Left ventricle myocardium superior (tissue), 1 donor: ENCODE data around the gene PDK2. TPM values are rescaled to one million over a fixed set of nuclear protein-coding genes. Genes with fewer than 3 reads are reported as not detected.

Source experiments
- ATAC-seq: fragments of 200-7000 bp; cut with Tn5 transposase; one replicate; pipeline ENCODE4 v1.9.1; 2020; ENCODE audit warnings: mild to moderate bottlenecking, moderate library complexity
- DNase-seq: peaks from one replicate; pipeline ENCODE4 v3.0.0-alpha.2; 2020
- intact Hi-C: fragments of 100-400 bp; cut with micrococcal nuclease; formaldehyde crosslinking; loops from one replicate; pipeline ENCODE4 v1.11.0; 2022
- long read RNA-seq: library from polyadenylated mRNA; unstranded; transcript quantifications from one replicate; pipeline ENCODE4 v2.0.0, GENCODE V29; 2021
- total RNA-seq: library from RNA; stranded (reverse); fragmentation: NEBNext Ultra II Directional; extraction: Animal tissue kit (Norgen Biotek cat#: 25700); gene quantifications from one replicate; pipeline ENCODE4 v1.2.1, GENCODE V29; 2021
- donor health status: DM: no; HTN: yes; CAD: no; lungs with severe emphysema.

Gene PDK2
- 277 TPM for total RNA-seq
- long read RNA-seq, transcript PDK2-203 (11 exons, 3,440 nt): major isoform, 328 of 516 reads
- long read RNA-seq, transcript PDK2-206 (4 exons, 865 nt): minor isoform, 27 of 516 reads
- long read RNA-seq, partial matches to known transcripts: 35 of 516 reads
- long read RNA-seq, other reads (novel, unspliced or antisense): 118 of 516 reads

DNA sequence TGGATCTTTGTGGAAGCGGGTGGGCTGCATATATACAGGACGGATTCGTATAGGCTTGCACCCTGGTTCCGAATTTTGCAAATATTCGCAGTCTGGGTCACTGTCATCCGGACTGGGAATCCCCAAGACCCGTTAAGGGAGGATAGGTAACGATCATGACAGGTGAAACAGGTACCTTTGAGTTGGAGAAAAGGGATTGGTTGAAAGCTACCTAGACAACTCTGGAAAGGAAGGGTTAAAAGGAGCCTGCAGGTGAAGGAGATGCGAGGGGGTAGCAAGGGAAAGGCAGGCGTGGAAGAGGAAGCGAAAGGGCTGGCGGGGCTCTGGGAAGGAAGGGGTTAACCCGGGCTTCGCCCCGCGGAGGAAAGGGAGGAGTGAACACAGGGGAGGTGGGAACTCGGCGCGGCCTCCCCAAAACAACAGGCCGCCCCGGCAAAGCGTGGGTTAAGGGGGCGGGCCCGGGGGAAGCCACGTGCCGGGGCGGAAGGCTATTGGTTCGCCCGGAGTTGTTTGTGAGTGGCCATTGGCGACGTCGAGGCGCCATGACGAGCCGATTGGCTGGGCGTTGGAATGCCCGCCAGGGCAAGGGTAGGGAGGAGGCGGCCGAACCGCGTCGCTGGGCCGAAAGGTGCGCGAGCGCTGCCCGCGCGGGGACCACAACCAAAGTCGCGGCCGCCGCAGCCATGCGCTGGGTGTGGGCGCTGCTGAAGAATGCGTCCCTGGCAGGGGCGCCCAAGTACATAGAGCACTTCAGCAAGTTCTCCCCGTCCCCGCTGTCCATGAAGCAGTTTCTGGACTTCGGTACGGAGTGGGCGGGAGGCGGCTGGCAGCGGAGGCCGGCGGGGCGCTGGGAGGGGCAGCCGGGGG lies at the start of gene PDK2:
TSS of gene PDK2 (plus strand) at position 599 of the 867 bp plus-strand sequence. CDS start at position 684, 85 bp downstream.
- intact Hi-C loops: no loop called here
- DNase-seq (peak; percentile 98), ATAC-seq (peak; percentile 92)

DNA sequence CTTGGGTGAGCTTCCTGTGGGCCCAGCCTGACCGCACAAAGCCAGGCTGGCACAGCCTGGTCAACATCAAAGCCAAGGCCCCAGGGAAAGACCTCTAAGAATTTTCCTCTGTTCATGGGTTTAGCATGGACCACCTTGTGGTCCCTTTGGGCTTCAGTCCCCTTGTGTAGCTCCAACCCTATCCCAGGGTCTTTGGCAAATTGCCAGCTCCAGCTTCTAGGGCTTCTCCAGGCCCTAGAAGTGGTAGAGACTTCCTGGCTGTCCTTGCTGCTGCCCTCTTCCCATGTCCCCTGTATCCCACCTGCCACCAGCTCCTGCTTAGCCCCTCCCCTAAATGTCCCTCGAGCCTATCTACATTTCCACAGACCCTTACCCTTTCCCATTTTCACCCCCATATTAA lies 49.0 kb upstream of the PDK2 start:
- DNase-seq (no peak), ATAC-seq (no peak)
- intact Hi-C loops: no loop called here

DNA sequence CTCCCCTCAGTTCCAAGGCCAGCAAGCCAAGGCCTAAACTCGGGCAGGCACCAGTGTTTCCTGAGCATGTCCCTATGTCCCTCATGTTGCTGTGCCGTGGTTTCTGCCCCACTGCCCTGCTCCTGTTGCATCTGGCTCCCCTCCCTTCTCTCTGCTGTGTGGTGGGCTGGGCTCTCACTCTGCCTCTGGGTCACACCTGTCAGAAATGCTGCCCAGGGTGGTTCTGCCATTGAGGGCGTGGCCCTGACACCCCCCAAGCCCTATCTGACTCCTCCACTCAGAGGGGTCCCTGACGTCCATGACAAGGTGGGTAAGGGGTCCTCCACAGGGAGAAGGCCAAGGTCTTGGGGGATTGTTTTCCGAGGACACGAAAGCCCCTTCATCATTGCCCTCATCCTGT lies 48.5 kb upstream of the PDK2 start:
- DNase-seq: no peak
- intact Hi-C loops: no loop called here
- no peak for ATAC-seq

DNA sequence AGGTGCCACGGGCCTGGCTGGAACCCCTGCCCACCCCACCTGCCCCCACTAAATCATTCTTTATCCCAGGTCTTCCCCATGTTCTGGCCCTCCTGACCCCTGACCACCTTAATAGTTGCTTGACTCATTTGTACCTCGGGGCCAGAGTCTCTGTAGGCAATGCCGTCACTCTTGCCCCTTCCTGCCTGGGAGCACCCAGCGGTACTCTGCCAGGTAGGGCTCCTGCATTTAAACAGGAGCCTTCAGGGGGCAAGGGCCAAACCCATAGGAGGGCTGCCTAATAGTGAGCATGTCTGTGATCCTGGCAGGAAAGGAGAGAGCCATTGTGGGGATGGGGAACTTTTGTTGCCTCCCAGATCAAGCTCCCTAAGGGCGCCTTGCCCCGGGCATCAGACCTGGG lies 48.1 kb upstream of the PDK2 start:
- DNase-seq (no peak), ATAC-seq (no peak)
- intact Hi-C loops: no loop called here

DNA sequence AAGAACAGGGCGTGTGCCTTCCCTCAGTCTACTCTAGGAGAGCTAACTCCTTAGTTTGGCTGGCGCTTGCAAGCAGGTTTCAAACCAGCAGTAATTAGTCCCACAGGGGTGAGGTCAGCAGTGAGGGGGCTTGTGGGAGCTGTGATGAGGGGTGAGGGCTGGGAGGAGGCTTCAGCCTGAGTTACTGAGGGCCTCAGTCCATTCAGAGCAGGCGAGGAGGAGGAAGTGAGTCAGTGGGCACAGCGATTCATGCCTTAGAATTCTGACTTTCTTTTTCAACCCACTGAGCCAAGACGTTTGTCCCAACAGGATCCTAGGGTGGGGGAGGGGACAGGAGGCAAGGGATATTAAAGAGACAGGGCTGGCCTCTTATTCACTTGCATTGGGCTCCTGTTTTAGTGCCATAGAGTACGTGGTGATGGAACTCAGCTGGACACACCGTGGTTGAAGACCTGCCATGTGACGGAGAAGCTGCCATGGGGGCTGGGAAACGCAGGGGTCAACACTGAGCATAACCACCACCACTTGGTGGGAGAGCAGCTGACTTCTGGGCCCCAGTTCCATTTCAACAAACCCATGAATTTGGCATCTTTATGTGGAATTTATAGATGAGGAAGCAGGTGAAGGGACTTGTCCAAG lies 47.5 kb upstream of the PDK2 start:
- no peak for DNase-seq
- no peak for ATAC-seq
- intact Hi-C loops: no loop called here

DNA sequence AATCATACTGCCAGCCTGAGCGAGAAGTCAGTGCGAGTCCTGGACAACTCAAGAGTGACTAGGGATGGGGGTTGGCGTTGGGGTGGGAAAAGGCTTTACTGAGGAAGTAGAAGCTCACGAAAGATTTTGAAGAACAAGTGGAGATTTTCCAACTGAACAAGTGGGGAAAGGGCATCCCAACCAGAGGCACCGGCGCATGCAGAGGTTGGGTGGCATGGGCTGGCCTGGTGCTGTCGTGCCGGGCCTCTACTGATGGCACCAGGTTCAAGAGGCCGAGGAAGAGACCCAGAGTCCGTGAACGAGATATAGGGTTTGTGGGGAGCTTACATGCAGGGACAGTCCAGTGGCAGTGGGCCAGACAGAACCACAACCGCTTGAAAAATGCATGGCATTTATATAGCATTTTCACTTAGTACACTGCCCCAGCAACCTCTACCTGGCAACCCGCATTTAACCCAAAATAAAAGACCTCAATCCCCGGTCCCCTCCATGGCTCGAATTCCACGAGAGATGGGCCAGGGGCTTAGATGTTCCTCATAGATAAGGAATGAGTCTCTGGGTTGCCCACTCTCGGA lies 46.9 kb upstream of the PDK2 start:
- DNase-seq (no peak), ATAC-seq (no peak)
- intact Hi-C loops: no loop called here

DNA sequence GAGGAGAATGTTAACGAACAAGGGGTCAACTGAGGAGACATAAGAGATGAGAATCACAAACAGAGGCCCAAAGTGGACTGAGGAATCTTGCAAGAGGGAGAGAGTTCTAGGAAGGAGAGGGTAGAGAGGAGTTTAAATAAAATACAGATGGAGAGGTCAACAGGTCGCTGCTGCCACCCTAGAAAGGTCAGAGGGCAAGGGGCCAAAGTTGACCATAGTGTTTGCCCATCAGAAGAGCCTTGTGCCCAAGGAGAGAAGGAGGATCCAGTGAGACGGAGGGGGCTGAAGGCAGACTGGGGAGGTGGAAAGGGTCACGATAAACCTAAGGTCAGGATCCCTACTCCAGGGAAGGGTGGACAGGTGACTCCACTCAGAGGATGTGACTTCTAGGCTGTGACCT lies 46.2 kb upstream of the PDK2 start:
- intact Hi-C loops: no loop called here
- ATAC-seq (no peak), DNase-seq (no peak)

DNA sequence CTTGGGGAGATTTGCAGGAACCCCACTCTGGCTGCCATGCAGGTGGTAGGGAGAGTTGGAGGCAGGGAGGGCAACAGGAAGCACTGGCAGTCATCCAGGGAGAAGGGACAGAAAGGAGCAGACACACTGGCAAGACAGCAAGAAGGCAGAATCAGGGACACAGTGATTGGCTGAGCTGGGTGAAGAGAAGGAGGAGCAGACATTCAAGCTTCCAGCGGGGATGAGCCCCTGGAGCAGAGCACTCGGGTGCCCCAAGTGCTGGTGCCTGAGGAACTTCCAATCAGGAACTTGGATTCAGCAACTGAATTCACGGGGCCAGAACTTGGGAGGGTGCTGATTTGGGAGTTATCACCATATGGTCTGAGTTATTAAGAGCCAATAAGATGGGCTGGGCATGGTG lies 45.5 kb upstream of the PDK2 start:
- intact Hi-C loops: no loop called here
- DNase-seq (no peak), ATAC-seq (no peak)

DNA sequence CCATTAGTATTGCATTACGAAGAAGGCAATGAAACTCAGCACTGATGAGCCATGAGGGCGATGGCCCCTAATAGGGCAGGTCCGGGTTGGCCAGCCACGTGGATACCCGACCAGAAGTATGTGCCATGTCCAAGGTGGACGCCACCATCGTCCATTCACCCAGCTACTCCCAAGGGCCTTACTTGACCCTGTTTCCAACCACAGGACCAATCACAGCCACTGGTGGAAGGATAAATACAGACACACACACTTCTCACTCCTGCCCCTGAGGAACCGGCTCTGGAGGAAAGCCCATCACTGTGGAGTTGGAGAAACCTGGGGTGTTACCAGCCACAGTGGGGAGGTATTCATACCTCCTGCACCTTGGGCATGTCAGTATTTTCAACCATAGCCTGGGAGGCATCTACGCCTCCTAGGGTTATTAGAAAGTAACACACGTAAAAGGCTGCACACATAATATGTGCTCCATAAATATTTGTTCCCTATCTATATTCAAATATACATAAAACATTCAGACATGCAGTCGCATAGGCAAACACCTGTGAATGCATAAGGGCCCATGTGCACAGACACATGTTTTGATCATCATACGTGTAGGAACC lies 44.6 kb upstream of the PDK2 start:
- intact Hi-C loops: no loop called here
- ATAC-seq (no peak), DNase-seq (no peak)

DNA sequence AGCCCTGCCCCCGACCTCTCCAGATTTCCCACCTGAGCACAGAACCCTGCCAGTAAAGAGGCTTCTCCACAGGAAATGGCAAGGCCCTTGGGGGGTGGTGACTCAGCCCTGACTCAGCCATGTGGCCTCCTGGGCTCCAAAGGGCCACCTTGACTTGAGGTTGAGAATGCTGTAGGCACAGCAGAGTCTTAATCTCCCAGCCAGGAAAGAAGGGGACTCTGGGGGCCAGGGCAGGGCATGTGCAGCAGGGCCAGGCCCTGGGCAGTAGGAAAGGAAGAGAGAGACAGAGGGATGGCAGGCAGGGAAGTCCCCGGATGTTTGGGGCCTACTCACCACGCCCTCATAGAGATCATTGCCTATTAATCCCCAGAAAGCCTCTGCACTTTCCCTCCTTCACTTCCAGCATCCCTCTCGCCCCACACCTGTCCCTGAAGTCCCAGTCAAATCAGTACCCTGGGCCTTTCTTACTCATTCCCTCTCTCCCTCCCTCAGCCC lies 44.0 kb upstream of the PDK2 start:
- ATAC-seq (no peak), DNase-seq (no peak)
- intact Hi-C loops: no loop called here

DNA sequence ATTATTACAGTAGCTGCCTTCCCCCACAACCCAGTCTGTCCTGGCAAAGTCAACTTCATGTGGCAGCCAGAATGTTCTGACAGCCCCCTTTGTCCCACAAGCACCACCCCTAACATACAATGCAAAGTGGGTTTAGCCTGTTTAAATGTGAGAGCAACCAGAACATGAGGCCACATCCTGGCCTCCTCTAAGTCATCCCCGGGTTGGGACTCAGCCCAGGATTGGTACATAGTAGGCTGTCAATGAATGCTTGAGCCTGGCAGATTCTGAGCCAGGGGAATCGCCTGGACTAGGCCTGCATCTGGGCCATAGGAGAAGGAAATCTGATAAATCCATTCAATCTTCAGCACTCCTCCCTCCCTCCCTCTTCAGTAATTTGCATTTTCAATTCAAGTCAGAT lies 43.5 kb upstream of the PDK2 start:
- intact Hi-C loops: no loop called here
- no peak for ATAC-seq

DNA sequence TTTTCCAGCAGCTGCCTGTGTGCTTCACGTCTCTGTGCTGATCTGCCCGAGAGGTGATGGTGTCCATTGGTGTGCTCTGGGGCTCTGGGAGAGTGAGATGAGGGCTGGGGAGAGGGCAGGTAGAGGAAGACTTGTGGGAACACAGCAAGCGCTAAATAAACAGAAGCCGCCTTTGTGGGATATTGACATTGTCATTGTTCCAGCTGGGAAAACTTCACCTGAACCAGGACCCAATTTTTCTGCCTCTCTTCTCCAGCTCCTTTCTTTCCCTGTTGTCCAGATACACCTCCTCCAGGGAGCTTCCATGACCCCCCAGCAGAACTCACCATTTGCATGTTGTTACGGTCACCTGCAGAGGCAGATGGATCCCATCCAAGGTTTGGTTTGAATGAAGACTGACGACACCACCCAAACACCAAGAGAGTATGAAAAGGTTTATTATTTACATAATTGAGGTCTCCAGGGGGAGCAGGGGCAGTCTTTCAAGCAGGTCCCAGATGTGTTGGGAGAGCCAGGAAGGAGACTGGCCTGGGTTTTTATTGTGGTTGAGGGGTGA lies 42.8 kb upstream of the PDK2 start:
- ATAC-seq (no peak), DNase-seq (no peak)
- intact Hi-C loops: no loop called here

More for the DNA sequence above, 43.5 kb upstream of the PDK2 start:
- DNase-seq: no peak

DNA sequence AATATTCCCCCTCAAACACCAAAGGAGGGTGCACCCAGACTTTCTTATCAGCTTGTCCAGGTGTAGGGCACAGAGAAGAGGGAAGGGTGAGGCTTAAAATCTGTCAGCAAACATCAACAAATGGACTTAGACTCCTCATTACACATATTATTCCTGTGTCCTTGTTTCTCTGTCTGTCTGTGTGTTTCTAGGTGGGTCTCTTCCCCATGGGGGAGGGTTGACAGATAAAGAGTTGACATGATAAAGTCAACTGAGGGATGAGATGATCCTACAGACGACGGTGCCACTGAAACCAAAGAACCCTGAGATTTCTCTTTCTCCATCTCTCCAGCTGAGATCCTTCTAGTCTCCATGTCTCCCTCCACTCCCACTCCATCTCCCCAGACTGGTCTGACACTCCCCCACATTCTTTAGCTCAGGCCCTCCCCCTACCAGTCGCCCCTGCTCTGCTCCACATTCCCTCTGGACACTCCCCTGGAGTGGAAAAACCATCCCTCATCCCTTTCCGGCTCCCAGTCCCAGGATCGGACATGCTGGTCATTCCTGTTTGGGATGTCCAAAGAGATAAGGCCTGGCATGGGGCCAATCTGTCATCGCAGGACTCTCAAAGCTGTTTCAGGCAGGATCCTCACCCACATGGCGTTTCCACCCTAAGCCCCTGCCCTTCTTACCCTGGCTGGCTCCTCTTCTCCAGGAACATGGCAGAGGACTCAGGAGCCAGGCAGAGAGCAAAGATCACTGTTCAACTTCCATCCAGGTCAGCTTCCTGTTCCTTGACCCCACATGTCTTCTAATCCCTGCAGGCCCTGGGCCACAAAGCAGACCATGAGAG lies 42.1 kb upstream of the PDK2 start:
- peak; percentile 1 for ATAC-seq
- intact Hi-C loops: no loop called here
- DNase-seq: peak; percentile 56

DNA sequence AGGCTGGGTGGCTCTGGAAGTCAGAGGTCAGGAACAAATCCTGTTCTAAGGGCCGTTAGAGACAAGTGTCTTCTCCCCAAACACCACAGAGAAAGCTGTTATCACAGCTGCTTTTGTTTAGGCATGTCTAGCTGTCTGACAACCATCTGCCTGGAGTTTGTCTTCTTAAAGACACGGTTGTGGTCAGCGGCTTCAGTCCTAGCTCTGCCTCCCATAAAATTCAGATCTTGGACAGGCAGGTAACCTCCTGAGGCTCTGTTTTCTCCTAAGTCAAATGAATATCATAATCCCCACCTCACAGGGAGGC lies 41.5 kb upstream of the PDK2 start:
- ATAC-seq (no peak), DNase-seq (no peak)
- intact Hi-C loops: no loop called here

DNA sequence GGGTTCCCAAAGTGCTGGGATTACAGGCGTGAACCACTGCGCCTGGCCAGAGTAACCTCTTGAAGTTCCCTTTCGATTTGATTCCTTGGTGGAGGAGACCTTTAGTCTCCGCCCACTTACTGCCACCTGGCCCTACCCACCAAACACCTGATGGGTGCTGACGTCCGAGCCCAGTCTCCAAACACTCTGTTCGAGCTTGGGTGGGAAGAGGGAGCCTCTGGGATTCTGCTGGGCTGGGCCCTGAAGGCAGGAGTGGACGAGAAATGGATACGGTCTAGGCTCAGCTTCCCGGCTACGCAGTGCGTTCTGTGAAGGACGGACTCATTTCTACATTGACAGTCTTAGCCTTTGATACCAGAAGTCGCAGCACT lies 40.1 kb upstream of the PDK2 start:
- peak; percentile 29 for ATAC-seq
- intact Hi-C loops: no loop called here
- no peak for DNase-seq

DNA sequence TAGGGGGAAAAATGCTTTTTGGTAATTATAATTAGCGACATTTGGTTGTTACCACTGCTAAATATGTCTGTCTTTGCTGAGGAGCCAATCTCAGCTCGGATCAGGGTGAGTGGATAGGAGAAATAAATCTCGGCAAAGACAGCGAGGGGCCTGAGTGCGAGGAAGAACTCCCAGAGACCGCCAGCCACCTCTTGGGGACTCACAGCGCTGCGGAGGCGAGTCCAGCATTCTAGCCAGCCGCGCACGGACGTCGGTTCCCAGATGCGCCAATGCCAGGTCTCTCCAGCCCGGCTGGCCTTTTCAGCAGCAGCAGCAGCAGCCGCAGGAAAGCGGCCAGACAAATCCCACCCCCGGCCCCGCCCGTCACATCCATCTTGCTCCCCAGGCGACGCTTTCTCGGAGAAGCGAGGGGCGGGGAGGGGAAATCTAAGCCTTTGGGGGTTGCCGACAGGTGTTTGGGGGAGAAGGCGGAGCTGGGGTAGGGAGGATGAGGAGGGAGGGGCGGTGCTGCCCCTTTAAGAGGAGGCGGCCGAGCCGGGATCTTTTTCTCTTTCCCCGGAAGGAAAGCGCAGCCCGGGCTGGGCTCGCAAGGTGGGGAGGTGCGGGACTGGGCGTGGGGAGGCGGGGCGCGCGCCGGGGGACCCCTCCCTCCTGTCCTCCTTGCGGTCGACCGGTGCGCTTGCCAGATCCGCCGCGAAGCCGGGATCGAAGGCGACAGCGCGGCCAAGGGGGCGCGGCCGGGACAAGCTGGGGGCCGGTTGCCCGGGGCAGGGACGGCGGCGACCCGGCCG lies 39.5 kb upstream of the PDK2 start, which contains the start of gene ITGA3:
TSS of gene ITGA3 (plus strand) at position 685 of the 791 bp plus-strand sequence. CDS start 330 bp downstream, outside the sequence.
- intact Hi-C loops: no loop called here
- peak; percentile 85 for DNase-seq
- ATAC-seq: peak; percentile 74

DNA sequence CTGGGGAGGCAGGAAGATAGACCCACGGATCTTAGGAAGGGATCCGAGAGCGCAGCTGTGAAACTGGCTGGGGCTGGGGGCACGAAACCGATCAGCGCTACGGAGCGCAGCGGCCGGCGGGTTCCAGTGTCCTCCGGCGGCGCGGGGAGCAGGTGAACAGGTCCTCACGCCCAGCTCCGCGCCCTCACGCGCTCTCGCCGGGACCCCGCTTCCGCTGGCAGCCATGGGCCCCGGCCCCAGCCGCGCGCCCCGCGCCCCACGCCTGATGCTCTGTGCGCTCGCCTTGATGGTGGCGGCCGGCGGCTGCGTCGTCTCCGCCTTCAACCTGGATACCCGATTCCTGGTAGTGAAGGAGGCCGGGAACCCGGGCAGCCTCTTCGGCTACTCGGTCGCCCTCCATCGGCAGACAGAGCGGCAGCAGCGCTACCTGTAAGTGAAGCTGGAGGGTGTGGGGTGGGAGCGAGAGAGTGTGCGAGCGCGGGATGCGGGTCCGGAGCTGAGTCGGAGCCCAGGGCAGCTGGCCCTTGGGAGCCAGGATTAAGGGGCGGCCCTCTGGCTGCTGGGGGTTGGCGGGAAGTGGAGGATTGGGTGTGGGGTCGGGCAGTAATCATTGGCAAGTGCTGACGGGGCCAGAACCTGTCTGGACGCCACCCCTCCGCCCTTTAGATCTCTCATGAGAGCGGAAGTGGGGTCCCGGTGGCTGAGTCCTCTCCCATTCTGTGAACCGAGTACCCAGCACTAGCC lies 38.8 kb upstream of the PDK2 start:
- intact Hi-C loops: no loop called here
- DNase-seq (peak; percentile 75), ATAC-seq (peak; percentile 45)
